Measurements from ENCODE around the gene ENOX1.
"Not testable (repeated sequence)": the region's sequence is repeated elsewhere in the genome, so short reads cannot be mapped to it uniquely, and the experiment has no call there.

The ENOX1 gene

GRCh38 chr13:43180036-43180660 is 606.6 kb downstream of the ENOX1 start:
- no peak for DNase-seq

- no peak for DNase-seq
Measured at GRCh38 chr13:43171489-43171888, 615.3 kb downstream of the ENOX1 start.

- no peak for DNase-seq
Measured at GRCh38 chr13:43170506-43170905, 616.3 kb downstream of the ENOX1 start.

- not testable (repeated sequence) for DNase-seq
Measured at GRCh38 chr13:43168434-43168833, 618.3 kb downstream of the ENOX1 start.

GRCh38 chr13:43167731-43168130 is 619.0 kb downstream of the ENOX1 start:
- DNase-seq = no peak

GRCh38 chr13:43166644-43167457 is 619.9 kb downstream of the ENOX1 start:
- DNase-seq = no peak
